DND-41 (cell line): Measurements from ENCODE around the gene MSI2.

ENCODE experiments used
- EZH2 ChIP-seq: IDR thresholded peaks from 3 replicates; pipeline ENCODE4 v1.6.1; 2012; ENCODE audit warnings: borderline replicate concordance, low read depth, mild to moderate bottlenecking, moderate library complexity, low read length, inconsistent platforms; ENCODE audit not compliant: severe bottlenecking
- TF ChIP-seq, protein P1 (sequence below): IDR thresholded peaks from 2 replicates; pipeline ENCODE4 v1.5.1; 2012; ENCODE audit warnings: borderline replicate concordance, low read length, moderate library complexity, mild to moderate bottlenecking; ENCODE audit not compliant: poor library complexity, severe bottlenecking; ENCODE audit errors: extremely low read depth

DNA sequence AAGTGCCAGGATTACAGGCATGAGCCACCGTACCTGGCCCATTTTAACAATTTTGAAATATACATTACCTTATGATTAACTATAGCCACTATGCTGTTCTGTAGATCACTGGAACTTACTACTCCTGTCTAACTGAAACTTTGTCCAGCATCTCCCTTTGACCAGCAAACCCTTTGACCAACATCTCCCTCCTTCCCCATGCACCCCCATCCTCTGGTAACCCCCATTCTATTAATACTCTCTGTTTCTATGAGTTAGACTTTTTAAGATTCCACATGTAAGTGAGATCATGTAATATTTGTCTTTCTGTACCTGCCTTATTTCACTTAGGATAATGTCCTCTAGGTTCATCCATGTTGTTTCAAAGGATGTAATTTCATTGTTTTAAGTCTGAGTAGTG, 178.0 kb downstream of the MSI2 start:
- TF ChIP-seq, protein P1, sequence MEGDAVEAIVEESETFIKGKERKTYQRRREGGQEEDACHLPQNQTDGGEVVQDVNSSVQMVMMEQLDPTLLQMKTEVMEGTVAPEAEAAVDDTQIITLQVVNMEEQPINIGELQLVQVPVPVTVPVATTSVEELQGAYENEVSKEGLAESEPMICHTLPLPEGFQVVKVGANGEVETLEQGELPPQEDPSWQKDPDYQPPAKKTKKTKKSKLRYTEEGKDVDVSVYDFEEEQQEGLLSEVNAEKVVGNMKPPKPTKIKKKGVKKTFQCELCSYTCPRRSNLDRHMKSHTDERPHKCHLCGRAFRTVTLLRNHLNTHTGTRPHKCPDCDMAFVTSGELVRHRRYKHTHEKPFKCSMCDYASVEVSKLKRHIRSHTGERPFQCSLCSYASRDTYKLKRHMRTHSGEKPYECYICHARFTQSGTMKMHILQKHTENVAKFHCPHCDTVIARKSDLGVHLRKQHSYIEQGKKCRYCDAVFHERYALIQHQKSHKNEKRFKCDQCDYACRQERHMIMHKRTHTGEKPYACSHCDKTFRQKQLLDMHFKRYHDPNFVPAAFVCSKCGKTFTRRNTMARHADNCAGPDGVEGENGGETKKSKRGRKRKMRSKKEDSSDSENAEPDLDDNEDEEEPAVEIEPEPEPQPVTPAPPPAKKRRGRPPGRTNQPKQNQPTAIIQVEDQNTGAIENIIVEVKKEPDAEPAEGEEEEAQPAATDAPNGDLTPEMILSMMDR = no peak
- no peak for TF ChIP-seq EZH2
